Right lobe of liver (tissue), 6 donors: ENCODE data around the gene U2AF1. TPM values are rescaled to one million over a fixed set of nuclear protein-coding genes. Genes with fewer than 3 reads are reported as not detected.
A peak's percentile ranks its signal among the peaks of the same experiment; 100 is the strongest.
"Not testable (repeated sequence)": the region's sequence is repeated elsewhere in the genome, so short reads cannot be mapped to it uniquely, and the experiment has no call there.

Experiments used
- ATAC-seq, 4 donors: fragments of 200-7000 bp; cut with Tn5 transposase; one replicate each; pipeline ENCODE4 v1.9.1; 2020; ENCODE audit warnings: mild to moderate bottlenecking in 4 of 4, moderate library complexity in 4 of 4
- DNase-seq, 3 donors: peaks; one replicate each; pipeline ENCODE4 v3.0.0-alpha.2; 2020
- H3K27ac ChIP-seq, 3 donors: fragments of 200-600 bp; one replicate each; pipeline ENCODE4 v1.8.0; 2022
- H3K27me3 ChIP-seq, 2 donors: fragments of 200-600 bp; one replicate each; pipeline ENCODE4 v1.8.0; 2022
- H3K36me3 ChIP-seq, 4 donors: fragments of 200-600 bp; sonication (generic) in 1 of 4; one replicate each; pipeline versions ENCODE4 v1.5.1 to v1.8.0; 2017 to 2022; ENCODE audit warnings: control low read depth in 1 of 4
- H3K4me1 ChIP-seq, 4 donors: fragments of 200-600 bp; sonication (generic) in 1 of 4; one replicate each; pipeline versions ENCODE4 v1.5.1 to v1.8.0; 2017 to 2022; ENCODE audit warnings: control low read depth in 1 of 4
- H3K4me3 ChIP-seq, 3 donors: fragments of 200-600 bp; one replicate each; pipeline ENCODE4 v1.8.0; 2022
- H3K9me3 ChIP-seq, 4 donors: fragments of 200-600 bp; sonication (generic) in 1 of 4; one replicate each; pipeline versions ENCODE4 v1.5.1 to v1.8.0; 2017 to 2022; ENCODE audit warnings: control low read depth in 1 of 4
- WGBS: methylation state at CpG from one replicate; pipeline ENCODE4 v1.1.6; 2018; ENCODE audit warnings: low coverage, low lambda C conversion rate; ENCODE audit not compliant: insufficient coverage; ENCODE audit errors: missing lambda C conversion rate; 5-methylcytosine and 5-hydroxymethylcytosine counted together
- intact Hi-C, 2 donors: fragments of 100-400 bp; cut with DNase I; formaldehyde crosslinking; loops; one replicate each; pipeline versions ENCODE4 v1.11.2 to v1.14.1; 2022
- total RNA-seq, 6 experiments: library from RNA; depleted of rRNA in 2 of 6; stranded (reverse); fragments of >200 nt in 2 of 6; fragmentation: NEBNext Ultra II Directional in 3 of 6; extraction: Animal tissue kit (Norgen Biotek cat#: 25700) in 3 of 6; gene quantifications; one replicate each; pipeline versions ENCODE4 v1.1.0 to v1.2.4, GENCODE V29; 2016 to 2023
- donor health status: DM: no; HTN: yes; CAD: no.
- donor health status: DM: no; HTN: no; CAD: no.
- donor health status: DM: no; HTN: no; CAD: no.
- donor health status: DM: no; HTN: yes; CAD: no.
- donor health status: DM: no; HTN: yes; CAD: no.

The U2AF1 gene
- total RNA-seq, 6 experiments from 2014 or later, result 9.6 to 18.6 (median 14.0) TPM

DNA sequence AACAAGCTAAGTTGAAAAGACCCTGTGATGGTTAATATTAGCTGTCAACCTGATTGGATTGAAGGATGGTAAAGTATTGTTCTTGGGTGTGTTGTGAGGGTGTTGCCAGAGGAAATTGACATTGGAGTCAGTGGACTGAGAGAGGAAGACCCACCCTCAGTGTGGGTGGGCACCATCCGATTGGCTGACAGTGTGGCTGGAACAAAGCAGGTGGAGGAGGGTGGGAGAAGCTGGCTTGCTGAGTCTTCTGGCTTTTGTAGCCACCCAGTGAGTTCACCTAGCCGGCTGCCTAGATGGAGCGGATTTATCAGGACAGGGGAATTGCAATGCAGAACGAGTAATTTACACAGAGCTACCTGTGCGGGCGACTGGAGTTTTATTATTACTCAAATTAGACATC, 7.1 kb upstream of the U2AF1 start:
- intact Hi-C loops, H3K4me3 ChIP-seq, H3K27ac ChIP-seq, H3K9me3 ChIP-seq, H3K27me3 ChIP-seq, ATAC-seq, H3K36me3 ChIP-seq, H3K4me1 ChIP-seq, DNase-seq: not testable (repeated sequence)
- no CpG with 5 or more reads among the region's 6 CpGs for WGBS

GRCh38 chr21:43109006-43109405, 1.6 kb upstream of the U2AF1 start:
- H3K27me3 ChIP-seq, intact Hi-C loops, H3K4me1 ChIP-seq, H3K4me3 ChIP-seq, H3K36me3 ChIP-seq, H3K27ac ChIP-seq, DNase-seq, H3K9me3 ChIP-seq: not testable (repeated sequence)
- no CpG with 5 or more reads among the region's 7 CpGs for WGBS
- ATAC-seq, result peak in 2 of 4 donors; percentile 5 to 9

DNA sequence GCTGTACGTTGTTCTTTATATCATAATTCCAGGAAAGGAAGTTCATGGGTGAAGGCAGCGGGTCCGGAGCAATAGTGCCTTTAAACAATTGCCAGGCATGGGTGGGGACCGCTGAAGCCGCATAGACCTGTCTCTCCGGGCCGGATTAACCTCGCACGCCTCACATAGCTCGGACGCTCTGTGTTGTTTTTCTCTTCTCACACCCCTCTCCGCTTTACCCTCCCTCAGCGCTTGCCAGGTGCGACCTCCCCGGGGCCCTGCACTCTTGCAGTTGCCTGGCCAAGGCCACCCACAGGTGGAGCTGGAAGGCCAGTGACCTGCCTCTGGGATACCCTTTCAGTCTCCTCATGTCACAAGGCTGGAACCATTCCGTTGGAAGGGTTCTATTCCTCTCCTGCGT, 807 bp upstream of the U2AF1 start:
- H3K4me3 ChIP-seq, H3K4me1 ChIP-seq, intact Hi-C loops, H3K27me3 ChIP-seq, H3K27ac ChIP-seq, DNase-seq, H3K9me3 ChIP-seq, H3K36me3 ChIP-seq: not testable (repeated sequence)
- no CpG with 5 or more reads among the region's 17 CpGs for WGBS
- ATAC-seq, result peak; percentile 25 to 48 (median 38)

- DNase-seq, H3K36me3 ChIP-seq, H3K4me1 ChIP-seq, intact Hi-C loops, H3K27me3 ChIP-seq, H3K27ac ChIP-seq, H3K9me3 ChIP-seq, H3K4me3 ChIP-seq: not testable (repeated sequence)
- no CpG with 5 or more reads among the region's 17 CpGs for WGBS
- ATAC-seq, result peak in 1 of 4 donors; percentile 31
Measured at GRCh38 chr21:43107794-43108137, 396 bp upstream of the U2AF1 start.

DNA sequence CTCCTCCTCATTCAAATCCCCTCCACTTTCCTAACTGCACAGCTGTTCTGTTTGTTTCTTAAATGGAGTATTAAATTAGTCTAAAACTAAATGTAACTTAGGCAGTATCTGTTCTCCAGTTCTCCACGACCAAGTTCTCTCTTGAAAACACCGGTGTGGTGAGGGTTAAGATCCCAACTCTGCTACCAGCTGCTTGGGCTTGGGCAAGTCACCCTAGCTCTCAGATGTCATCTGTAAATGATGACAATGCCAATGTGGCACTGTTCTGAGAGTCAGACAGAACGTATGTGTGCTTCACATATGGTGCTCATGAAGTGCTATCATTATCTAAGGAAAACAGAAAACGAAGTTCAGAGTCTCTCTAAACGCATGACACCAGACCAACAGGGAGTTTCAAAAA, 2.7 kb downstream of the U2AF1 start:
- DNase-seq, H3K36me3 ChIP-seq, ATAC-seq, H3K4me1 ChIP-seq, H3K4me3 ChIP-seq, H3K27ac ChIP-seq, H3K9me3 ChIP-seq, intact Hi-C loops, H3K27me3 ChIP-seq: not testable (repeated sequence)
- WGBS, result 65% methylated on average over 2 of the region's 5 CpGs

DNA sequence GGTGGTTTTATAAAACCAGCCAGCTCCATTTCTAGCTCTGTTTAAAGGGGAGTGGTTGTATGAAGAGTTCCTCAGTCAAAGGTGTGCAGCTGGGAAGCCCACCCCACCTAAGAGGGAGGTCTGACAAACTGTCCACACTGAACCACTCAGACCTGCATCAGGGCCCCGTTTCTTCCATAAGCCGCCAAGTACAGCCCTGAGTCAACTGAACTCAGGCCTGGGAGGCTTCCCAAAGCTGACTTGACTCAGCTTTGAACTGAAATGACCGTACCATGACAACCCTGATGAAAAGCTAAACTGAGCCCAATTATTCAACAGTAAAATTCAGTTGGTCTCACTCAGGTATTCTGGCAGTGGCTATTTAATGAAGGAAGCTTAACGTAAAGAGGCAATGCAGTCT, 5.1 kb downstream of the U2AF1 start:
- WGBS, result no CpG with 5 or more reads among the region's 4 CpGs
- H3K9me3 ChIP-seq, H3K4me1 ChIP-seq, DNase-seq, ATAC-seq, H3K27ac ChIP-seq, H3K4me3 ChIP-seq, H3K36me3 ChIP-seq, H3K27me3 ChIP-seq, intact Hi-C loops: not testable (repeated sequence)

DNA sequence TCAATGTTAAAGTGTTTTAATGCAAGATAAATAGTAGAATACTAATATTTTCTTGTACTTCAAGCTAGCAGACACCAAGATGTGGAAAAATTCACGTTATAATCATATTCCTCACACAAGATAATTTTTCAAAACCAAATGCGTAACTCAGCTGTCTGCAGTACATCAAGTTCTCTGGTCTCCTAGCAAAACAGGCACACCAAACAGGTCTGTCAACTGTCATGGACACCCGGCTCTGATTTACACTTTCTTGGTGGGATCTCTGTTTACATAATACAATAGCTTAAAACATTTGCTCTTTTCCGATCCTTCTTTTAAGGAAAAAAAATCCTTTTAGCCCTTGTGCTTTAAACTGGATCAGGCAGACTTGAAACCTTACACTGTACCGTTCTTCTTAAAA, 5.7 kb downstream of the U2AF1 start:
- ATAC-seq, H3K9me3 ChIP-seq, H3K27me3 ChIP-seq, DNase-seq, H3K4me1 ChIP-seq, H3K27ac ChIP-seq, H3K4me3 ChIP-seq, intact Hi-C loops, H3K36me3 ChIP-seq: not testable (repeated sequence)
- WGBS, result no CpG with 5 or more reads among the region's 5 CpGs

DNA sequence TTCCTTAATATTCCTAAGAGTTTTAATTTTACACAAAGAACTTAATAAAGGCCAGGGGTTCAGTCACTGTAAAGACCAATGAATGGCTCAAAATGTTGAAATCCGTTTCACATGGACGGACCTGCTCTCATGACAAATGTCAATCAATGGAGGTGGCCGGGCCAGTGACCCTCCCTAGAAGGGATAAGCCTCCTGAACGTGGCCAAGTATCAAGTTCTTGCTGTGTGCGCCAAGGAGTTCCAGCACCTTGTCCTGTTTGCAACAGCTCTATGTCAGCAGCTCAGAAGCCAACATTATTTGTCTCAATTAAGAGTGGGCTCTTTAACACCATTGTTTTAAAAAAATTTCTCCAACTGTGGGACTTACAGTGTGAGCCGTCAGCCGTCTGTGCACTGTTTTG, 6.4 kb downstream of the U2AF1 start:
- not testable (repeated sequence) for H3K9me3 ChIP-seq

GRCh38 chr21:43091979-43092614, 15.3 kb downstream of the U2AF1 start:
- H3K4me1 ChIP-seq, H3K4me3 ChIP-seq, DNase-seq, H3K27me3 ChIP-seq, H3K36me3 ChIP-seq, H3K27ac ChIP-seq, H3K9me3 ChIP-seq, intact Hi-C loops: not testable (repeated sequence)
- WGBS, result no CpG with 5 or more reads among the region's 16 CpGs
- peak in 1 of 4 donors; percentile 36 for ATAC-seq

More for the DNA sequence above, 6.4 kb downstream of the U2AF1 start:
- ATAC-seq, intact Hi-C loops, H3K36me3 ChIP-seq, H3K4me1 ChIP-seq, H3K4me3 ChIP-seq, H3K27me3 ChIP-seq, DNase-seq, H3K27ac ChIP-seq: not testable (repeated sequence)
- WGBS, result no CpG with 5 or more reads among the region's 7 CpGs

DNA sequence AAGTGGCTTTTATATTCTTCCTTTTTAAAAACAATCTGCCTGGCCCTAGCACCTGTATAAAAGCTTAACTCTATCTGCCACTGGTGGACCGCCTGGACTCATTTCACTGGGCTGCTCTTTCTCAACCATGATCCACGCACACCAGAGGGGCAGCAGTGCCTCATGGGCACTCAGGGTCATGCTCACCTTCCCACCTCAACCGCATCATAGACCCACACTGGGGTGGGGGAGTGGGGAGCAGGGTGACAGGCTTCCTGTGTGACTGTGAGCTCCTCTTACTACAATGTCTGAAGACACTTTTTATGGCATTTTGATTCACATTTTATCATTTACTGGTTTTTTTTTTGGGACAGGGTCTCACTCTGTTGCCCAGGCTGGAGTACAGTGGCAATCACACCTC, 16.4 kb downstream of the U2AF1 start:
- H3K9me3 ChIP-seq, intact Hi-C loops, ATAC-seq, H3K27me3 ChIP-seq, H3K36me3 ChIP-seq, DNase-seq, H3K4me3 ChIP-seq, H3K4me1 ChIP-seq, H3K27ac ChIP-seq: not testable (repeated sequence)
- WGBS, result no CpG with 5 or more reads among the region's 3 CpGs

GRCh38 chr21:43089463-43089862, 17.9 kb downstream of the U2AF1 start:
- intact Hi-C loops, DNase-seq: not testable (repeated sequence)
- WGBS, result no CpG with 5 or more reads among the region's 17 CpGs

DNA sequence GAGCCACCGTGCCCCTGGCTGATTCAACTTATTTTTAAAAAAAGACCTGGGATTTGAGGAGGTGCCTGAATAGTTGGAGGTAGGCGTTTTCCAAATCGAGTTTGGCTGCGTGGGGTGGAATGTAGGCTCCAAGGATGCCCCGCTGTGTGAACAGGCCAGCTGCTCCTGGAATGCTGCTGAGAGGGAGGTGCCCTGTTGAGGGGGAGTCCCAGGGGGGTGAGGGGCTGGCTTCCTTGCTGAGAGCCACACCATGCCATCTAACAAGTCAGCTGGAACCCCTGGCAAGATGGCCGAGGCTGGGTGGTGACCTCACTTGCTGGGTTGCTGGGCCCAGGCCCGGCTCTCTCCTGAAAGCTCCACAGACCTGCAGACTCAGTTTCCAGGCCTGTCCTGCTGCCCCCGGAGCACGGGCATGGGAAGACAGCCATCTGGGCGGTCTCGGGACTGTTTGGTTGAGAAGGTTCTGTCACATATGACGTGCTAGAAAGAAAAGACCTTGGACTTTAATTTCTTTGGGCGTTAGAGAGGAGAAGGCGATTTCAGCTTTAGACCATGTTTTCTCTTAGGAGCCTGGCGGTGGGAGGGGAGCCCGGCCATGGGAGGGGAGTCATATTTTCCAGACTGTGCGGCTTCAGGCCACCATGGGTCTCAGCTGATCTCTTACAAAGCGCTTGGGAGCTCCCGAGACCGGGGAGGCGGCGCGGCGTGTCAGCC, 24.6 kb downstream of the U2AF1 start:
- H3K36me3 ChIP-seq, H3K27me3 ChIP-seq, ATAC-seq, H3K4me3 ChIP-seq, DNase-seq, intact Hi-C loops, H3K9me3 ChIP-seq, H3K4me1 ChIP-seq, H3K27ac ChIP-seq: not testable (repeated sequence)
- WGBS, result no CpG with 5 or more reads among the region's 24 CpGs

More at GRCh38 chr21:43089463-43089862, 17.9 kb downstream of the U2AF1 start:
- H3K36me3 ChIP-seq, H3K27me3 ChIP-seq, H3K27ac ChIP-seq, H3K4me1 ChIP-seq, H3K4me3 ChIP-seq, ATAC-seq, H3K9me3 ChIP-seq: not testable (repeated sequence)
